Fibroblast of lung (primary cell): ENCODE measurements around the gene LRFN4. TPM values are rescaled to one million over a fixed set of nuclear protein-coding genes. Genes with fewer than 3 reads are reported as not detected.

Experiments used
- DNase-seq, 2 donors: peaks; one replicate each; pipeline versions ENCODE4 v3.0.0 to v3.0.0-alpha.2; 2010; ENCODE audit warnings: low read depth in 2 of 2
- H2AFZ ChIP-seq: 2 replicates; pipeline ENCODE4 v1.5.1; 2012; ENCODE audit warnings: low read length, control low read depth, inconsistent platforms
- H3K27ac ChIP-seq: 2 replicates; pipeline ENCODE4 v1.5.1; 2011; ENCODE audit warnings: low read length, control low read depth; ENCODE audit not compliant: insufficient read depth
- H3K27me3 ChIP-seq: 2 replicates; pipeline ENCODE4 v1.5.1; 2011; ENCODE audit warnings: mild to moderate bottlenecking, low read length; ENCODE audit not compliant: control insufficient read depth, insufficient read depth
- H3K36me3 ChIP-seq: 2 replicates; pipeline ENCODE4 v1.5.1; 2011; ENCODE audit warnings: low read length; ENCODE audit not compliant: control insufficient read depth, insufficient read depth
- H3K4me1 ChIP-seq: 2 replicates; pipeline ENCODE4 v1.5.1; 2011; ENCODE audit warnings: low read length; ENCODE audit not compliant: control insufficient read depth, insufficient read depth; ENCODE audit errors: extremely low read depth
- H3K4me2 ChIP-seq: 2 replicates; pipeline ENCODE4 v1.5.1; 2011; ENCODE audit warnings: low read length, control low read depth; ENCODE audit not compliant: insufficient read depth; ENCODE audit errors: extremely low read depth
- H3K4me3 ChIP-seq, 4 experiments: fragments of 200-600 bp in 1 of 4; sonication (generic) in 1 of 4; replicated peaks in 1 of 4; 2 replicates each; pipeline ENCODE4 v1.5.1; 2011 to 2016; ENCODE audit warnings: low read length in 4 of 4, low read depth in 3 of 4, mild to moderate bottlenecking in 3 of 4, control low read depth in 2 of 4, inconsistent platforms in 1 of 4, mixed read lengths in 1 of 4; ENCODE audit not compliant: insufficient read depth in 1 of 4; ENCODE audit errors: control extremely low read depth in 1 of 4
- H3K79me2 ChIP-seq: 2 replicates; pipeline ENCODE4 v1.5.1; 2012; ENCODE audit warnings: mild to moderate bottlenecking, low read length, inconsistent platforms; ENCODE audit not compliant: control insufficient read depth, insufficient read depth
- H3K9ac ChIP-seq: 2 replicates; pipeline ENCODE4 v1.5.1; 2011; ENCODE audit warnings: mild to moderate bottlenecking, low read length, control low read depth; ENCODE audit not compliant: insufficient read depth
- H3K9me3 ChIP-seq: 2 replicates; pipeline ENCODE4 v1.5.1; 2012; ENCODE audit warnings: low read depth, low read length; ENCODE audit not compliant: control insufficient read depth, insufficient read depth
- H4K20me1 ChIP-seq: 2 replicates; pipeline ENCODE4 v1.5.1; 2011; ENCODE audit warnings: low read length; ENCODE audit not compliant: control insufficient read depth, insufficient read depth; ENCODE audit errors: extremely low read depth
- EZH2 ChIP-seq: IDR thresholded peaks from 2 replicates; pipeline ENCODE4 v1.5.1; 2012; ENCODE audit warnings: low read length, control low read depth, mild to moderate bottlenecking; ENCODE audit errors: missing control alignments
- polyA plus RNA-seq, 2 donors: library from polyadenylated mRNA; depleted of rRNA in 1 of 2; stranded (reverse) in 1 of 2; unstranded in 1 of 2; fragments of >200 nt; gene quantifications; 2 replicates each; pipeline ENCODE4 v1.2.1, GENCODE V29; 2011 to 2012; ENCODE audit warnings: missing spikeins in 1 of 2
- total RNA-seq: library from RNA; depleted of rRNA; stranded (reverse); fragments of >200 nt; gene quantifications from 2 replicates; pipeline ENCODE4 v1.2.1, GENCODE V29; 2014
- TF ChIP-seq, protein P1 (sequence below), 2 donors: IDR thresholded peaks in 1 of 2; conservative IDR thresholded peaks in 1 of 2; 1 replicate in 1 of 2; 2 replicates in 1 of 2; pipeline ENCODE4 v1.5.1; 2011 to 2012; ENCODE audit warnings: low read length in 2 of 2, control low read depth in 1 of 2, inconsistent platforms in 1 of 2, low read depth in 1 of 2, mild to moderate bottlenecking in 1 of 2

LRFN4 gene
- total and polyA plus RNA-seq, 2 donors (not counting 1 experiment from before 2014, with no cell fraction given) = 3.8 to 14.5 TPM

DNA sequence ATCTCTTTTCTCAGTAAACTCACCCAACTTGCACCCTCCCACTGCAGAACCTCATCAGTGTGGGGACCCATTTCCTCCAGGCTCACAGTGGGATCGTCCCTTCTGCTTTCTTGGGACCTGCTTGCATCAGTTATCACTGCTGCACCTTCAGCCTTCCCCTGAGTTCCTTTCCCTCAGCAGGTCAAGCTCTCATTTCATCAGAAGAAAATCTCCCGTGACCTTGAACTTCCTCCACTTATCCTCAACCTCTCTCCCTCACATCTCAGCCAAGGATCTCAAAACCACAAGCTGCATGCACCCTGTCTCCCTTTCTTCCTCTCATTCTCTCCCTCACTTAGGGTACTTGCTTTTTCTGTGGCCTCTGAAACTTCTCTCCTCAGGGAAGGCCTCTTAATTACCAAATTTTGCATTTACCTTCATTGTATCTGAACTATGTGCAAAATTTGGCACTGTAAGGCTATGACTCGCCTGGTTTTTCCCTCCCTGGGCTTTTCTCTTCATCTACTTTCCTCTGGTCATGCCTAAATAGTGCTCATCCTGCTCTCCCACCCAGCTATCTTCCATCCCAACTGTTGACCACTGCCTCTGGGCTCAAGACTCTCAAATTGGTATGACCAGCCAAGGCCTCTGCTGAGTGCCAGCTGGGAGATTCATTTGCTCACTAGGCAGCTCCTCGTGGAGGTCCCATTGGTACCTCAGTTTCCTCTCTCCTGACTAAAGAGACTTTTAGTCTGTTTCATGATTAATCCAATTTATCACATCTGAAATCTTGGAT, 16.4 kb upstream of the LRFN4 start:
- no peak overlapping the region for H2AFZ ChIP-seq
- TF ChIP-seq EZH2 = no peak
- TF ChIP-seq, protein P1, sequence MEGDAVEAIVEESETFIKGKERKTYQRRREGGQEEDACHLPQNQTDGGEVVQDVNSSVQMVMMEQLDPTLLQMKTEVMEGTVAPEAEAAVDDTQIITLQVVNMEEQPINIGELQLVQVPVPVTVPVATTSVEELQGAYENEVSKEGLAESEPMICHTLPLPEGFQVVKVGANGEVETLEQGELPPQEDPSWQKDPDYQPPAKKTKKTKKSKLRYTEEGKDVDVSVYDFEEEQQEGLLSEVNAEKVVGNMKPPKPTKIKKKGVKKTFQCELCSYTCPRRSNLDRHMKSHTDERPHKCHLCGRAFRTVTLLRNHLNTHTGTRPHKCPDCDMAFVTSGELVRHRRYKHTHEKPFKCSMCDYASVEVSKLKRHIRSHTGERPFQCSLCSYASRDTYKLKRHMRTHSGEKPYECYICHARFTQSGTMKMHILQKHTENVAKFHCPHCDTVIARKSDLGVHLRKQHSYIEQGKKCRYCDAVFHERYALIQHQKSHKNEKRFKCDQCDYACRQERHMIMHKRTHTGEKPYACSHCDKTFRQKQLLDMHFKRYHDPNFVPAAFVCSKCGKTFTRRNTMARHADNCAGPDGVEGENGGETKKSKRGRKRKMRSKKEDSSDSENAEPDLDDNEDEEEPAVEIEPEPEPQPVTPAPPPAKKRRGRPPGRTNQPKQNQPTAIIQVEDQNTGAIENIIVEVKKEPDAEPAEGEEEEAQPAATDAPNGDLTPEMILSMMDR (conservative IDR thresholded peaks at IDR 0.05 in 1 of 2, IDR thresholded peaks at IDR 0.05 in 1 of 2; ENCODE audit: low read depth in 1 of 2, low read length in 2 of 2) = no peak
- peaks cover 41% of the 10 kb centered on the region for H3K79me2 ChIP-seq
- H3K27ac ChIP-seq = no peak overlapping the region
- no peak overlapping the region for H3K4me3 ChIP-seq
- H3K9ac ChIP-seq = no peak overlapping the region
- H3K27me3 ChIP-seq = no peaks in the 10 kb centered on the region
- H3K4me1 ChIP-seq = peaks cover 8% of the 10 kb centered on the region
- peak overlapping the region; percentile 17 for H3K4me2 ChIP-seq
- no peaks in the 10 kb centered on the region for H4K20me1 ChIP-seq
- no peak for DNase-seq
- no peaks in the 10 kb centered on the region for H3K9me3 ChIP-seq
- peaks cover 6% of the 10 kb centered on the region for H3K36me3 ChIP-seq

DNA sequence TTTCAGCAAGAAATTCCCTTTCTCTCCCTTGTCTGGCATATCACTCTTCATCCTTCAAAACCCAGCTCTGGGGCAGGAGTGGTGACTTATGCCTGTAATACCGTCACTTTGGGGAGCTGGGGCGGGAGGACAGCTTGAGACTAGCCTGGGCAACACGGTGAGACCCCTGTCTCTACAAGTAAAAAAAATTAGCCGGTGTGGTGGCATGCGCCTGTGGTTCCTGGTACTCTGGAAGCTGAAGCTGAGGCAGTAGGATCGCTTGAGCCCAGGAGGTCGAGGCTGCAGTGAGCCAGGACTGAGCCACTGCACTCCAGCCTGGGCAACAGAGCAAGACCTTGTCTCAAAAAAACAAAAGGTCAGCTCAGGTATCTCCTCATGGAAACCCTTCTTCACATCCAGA, 15.0 kb upstream of the LRFN4 start:
- Histone ChIP-seq H3K79me2 (peaks cover 42% of the 10 kb centered on the region), H2AFZ (no peak overlapping the region), H3K36me3 (peaks cover 18% of the 10 kb centered on the region), H3K9ac (no peak overlapping the region), H3K9me3 (no peaks in the 10 kb centered on the region), H3K4me1 (peaks cover 8% of the 10 kb centered on the region), H3K4me3 (peak overlapping the region; percentile 94 to 99 (median 98)), H3K27ac (no peak overlapping the region), H3K27me3 (no peaks in the 10 kb centered on the region), H4K20me1 (no peaks in the 10 kb centered on the region), H3K4me2 (peak overlapping the region; percentile 99)
- DNase-seq = no peak
- TF ChIP-seq, protein P1 (conservative IDR thresholded peaks at IDR 0.05 in 1 of 2, IDR thresholded peaks at IDR 0.05 in 1 of 2; ENCODE audit: low read depth in 1 of 2, low read length in 2 of 2) = no peak
- TF ChIP-seq EZH2 = no peak

DNA sequence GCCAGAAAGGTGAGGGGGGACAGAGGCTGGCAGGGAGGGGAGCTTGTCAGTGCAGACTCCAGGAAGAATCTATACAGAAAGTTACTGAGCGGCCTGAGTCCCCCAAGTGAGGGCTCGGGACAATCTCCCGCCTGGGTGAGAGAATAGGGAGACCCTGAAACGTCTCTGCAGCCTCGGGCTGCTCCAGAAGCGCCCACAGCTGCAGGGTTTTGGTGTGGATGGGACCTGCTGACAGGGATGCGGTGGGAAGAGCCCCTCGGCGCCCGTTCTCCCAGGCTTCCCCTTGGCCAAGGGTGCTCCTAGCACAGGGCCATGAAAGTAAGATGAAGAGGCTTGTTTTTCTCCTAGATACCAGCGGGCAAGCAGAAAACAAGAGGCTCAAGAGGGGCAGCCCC, 14.4 kb upstream of the LRFN4 start:
- Histone ChIP-seq H3K36me3 (peaks cover 18% of the 10 kb centered on the region), H3K4me2 (peak overlapping the region; percentile 99), H4K20me1 (no peaks in the 10 kb centered on the region), H3K79me2 (peaks cover 42% of the 10 kb centered on the region), H3K4me1 (peaks cover 8% of the 10 kb centered on the region), H3K4me3 (peak overlapping the region; percentile 94 to 99 (median 98)), H2AFZ (no peak overlapping the region), H3K9me3 (no peaks in the 10 kb centered on the region), H3K9ac (peak overlapping the region; percentile 100), H3K27me3 (no peaks in the 10 kb centered on the region), H3K27ac (peak overlapping the region; percentile 99)
- DNase-seq = no peak
- TF ChIP-seq, protein P1 (conservative IDR thresholded peaks at IDR 0.05 in 1 of 2, IDR thresholded peaks at IDR 0.05 in 1 of 2; ENCODE audit: low read depth in 1 of 2, low read length in 2 of 2) = no peak
- no peak for TF ChIP-seq EZH2
